ENCODE results near the gene AURKA.

Gene AURKA

GRCh38 chr20:56371977-56372376 is 20.0 kb downstream of the AURKA start:
- no peaks in the 10 kb centered on the region for H3K4me1 ChIP-seq (ENCODE audit: insufficient read depth, low read length, severe bottlenecking)
- no peaks in the 10 kb centered on the region for H3K9me3 ChIP-seq (ENCODE audit: low read length)
- H3F3A ChIP-seq (ENCODE audit: insufficient read depth, low read length): no peaks in the 10 kb centered on the region
- no peak overlapping the region for H3K4me3 ChIP-seq (ENCODE audit: low read depth, low read length, poor library complexity, severe bottlenecking)
- no peak overlapping the region for H3K4me2 ChIP-seq (ENCODE audit: low read length)
- H3K36me3 ChIP-seq (ENCODE audit: insufficient read depth, low read length): peaks cover 81% of the 10 kb centered on the region
- no peaks in the 10 kb centered on the region for H3K9me2 ChIP-seq (ENCODE audit: low read depth, low read length)
- H2AFZ ChIP-seq (ENCODE audit: low read length): no peak overlapping the region
- no peaks in the 10 kb centered on the region for H3K27me3 ChIP-seq (ENCODE audit: insufficient read depth, low read length)
- no peaks in the 10 kb centered on the region; the same call in 1 of the 2 replicates for H4K20me1 ChIP-seq (ENCODE audit: insufficient read depth, low read length)
- no peak overlapping the region for H3K9ac ChIP-seq (ENCODE audit: low read length)
- no peaks in the 10 kb centered on the region for H3K79me2 ChIP-seq (ENCODE audit: insufficient read depth, low read length)
- H3K27ac ChIP-seq (ENCODE audit: low read depth, low read length, poor library complexity, severe bottlenecking): no peak overlapping the region
- no peak for TF ChIP-seq EZH2 (IDR thresholded peaks at IDR 0.05; ENCODE audit: borderline replicate concordance, low read length)
- no peak for TF ChIP-seq CTCF (IDR thresholded peaks at IDR 0.05; ENCODE audit: low read length)

- Histone ChIP-seq H3K27ac (ENCODE audit: low read depth, low read length, poor library complexity, severe bottlenecking) (no peak overlapping the region), H3K4me1 (ENCODE audit: insufficient read depth, low read length, severe bottlenecking) (no peaks in the 10 kb centered on the region), H3K9me3 (ENCODE audit: low read length) (no peaks in the 10 kb centered on the region), H3K4me3 (ENCODE audit: low read depth, low read length, poor library complexity, severe bottlenecking) (no peak overlapping the region), H3K9ac (ENCODE audit: low read length) (no peak overlapping the region), H3K9me2 (ENCODE audit: low read depth, low read length) (no peaks in the 10 kb centered on the region), H3K27me3 (ENCODE audit: insufficient read depth, low read length) (no peaks in the 10 kb centered on the region), H3F3A (ENCODE audit: insufficient read depth, low read length) (no peaks in the 10 kb centered on the region), H3K4me2 (ENCODE audit: low read length) (no peak overlapping the region), H4K20me1 (ENCODE audit: insufficient read depth, low read length) (no peaks in the 10 kb centered on the region; the same call in 1 of the 2 replicates), H3K79me2 (ENCODE audit: insufficient read depth, low read length) (no peaks in the 10 kb centered on the region), H3K36me3 (ENCODE audit: insufficient read depth, low read length) (peaks cover 53% of the 10 kb centered on the region), H2AFZ (ENCODE audit: low read length) (no peak overlapping the region)
- no peak for TF ChIP-seq CTCF (IDR thresholded peaks at IDR 0.05; ENCODE audit: low read length)
- TF ChIP-seq EZH2 (IDR thresholded peaks at IDR 0.05; ENCODE audit: borderline replicate concordance, low read length): no peak
Observed at GRCh38 chr20:56369179-56369578, 22.8 kb downstream of the AURKA start.

GRCh38 chr20:56368351-56369134 is 23.5 kb downstream of the AURKA start:
- Histone ChIP-seq H3K9ac (ENCODE audit: low read length) (no peak overlapping the region), H3K4me1 (ENCODE audit: insufficient read depth, low read length, severe bottlenecking) (no peaks in the 10 kb centered on the region), H3K9me2 (ENCODE audit: low read depth, low read length) (no peaks in the 10 kb centered on the region), H3K27me3 (ENCODE audit: insufficient read depth, low read length) (no peaks in the 10 kb centered on the region), H4K20me1 (ENCODE audit: insufficient read depth, low read length) (no peaks in the 10 kb centered on the region; the same call in 1 of the 2 replicates), H2AFZ (ENCODE audit: low read length) (no peak overlapping the region), H3K4me2 (ENCODE audit: low read length) (no peak overlapping the region), H3K27ac (ENCODE audit: low read depth, low read length, poor library complexity, severe bottlenecking) (no peak overlapping the region), H3K9me3 (ENCODE audit: low read length) (no peaks in the 10 kb centered on the region), H3K36me3 (ENCODE audit: insufficient read depth, low read length) (peaks cover 47% of the 10 kb centered on the region), H3K4me3 (ENCODE audit: low read depth, low read length, poor library complexity, severe bottlenecking) (no peak overlapping the region), H3F3A (ENCODE audit: insufficient read depth, low read length) (no peaks in the 10 kb centered on the region), H3K79me2 (ENCODE audit: insufficient read depth, low read length) (no peaks in the 10 kb centered on the region)
- TF ChIP-seq EZH2 (IDR thresholded peaks at IDR 0.05; ENCODE audit: borderline replicate concordance, low read length): no peak
- no peak for TF ChIP-seq CTCF (IDR thresholded peaks at IDR 0.05; ENCODE audit: low read length)

Measured in OCI-LY1 (cell line).